H1 (cell line): Measurements from ENCODE around the gene PTGES2. TPM values are rescaled to one million over a fixed set of nuclear protein-coding genes. Genes with fewer than 3 reads are reported as not detected.

ENCODE experiments used
- CTCF ChIA-PET: fragments of 300-600 bp; sonication (Branson Sonifier 250); formaldehyde crosslinking; loops from one replicate; lab custom pipeline; 2021; ENCODE audit not compliant: partially characterized antibody; lab: Charles Lee
- POLR2A ChIA-PET: fragments of 300-600 bp; sonication (Branson Sonifier 250); formaldehyde crosslinking; loops from one replicate; lab custom pipeline; 2021; ENCODE audit warnings: inconsistent platforms; ENCODE audit not compliant: partially characterized antibody; lab: Charles Lee
- DNase-seq, 2 experiments: peaks; one replicate each; pipeline versions ENCODE4 v3.0.0 to v3.0.0-alpha.2; 2010 to 2022; ENCODE audit warnings: low spot score in 2 of 2, low read depth in 1 of 2, mixed read lengths in 1 of 2
- FAIRE-seq: peaks from 2 replicates; lab custom pipeline; 2011; peaks lifted over from hg19 to GRCh38; lab: Jason Lieb, UNC
- H2AFZ ChIP-seq: 2 replicates; pipeline ENCODE4 v1.8.1; 2012; ENCODE audit warnings: low read length, inconsistent platforms
- H2AK5ac ChIP-seq: 2 replicates; pipeline ENCODE4 v1.6.1; 2013; ENCODE audit warnings: low read depth, low read length
- H2BK120ac ChIP-seq: replicated peaks from 2 replicates; pipeline ENCODE3; 2013; ENCODE audit warnings: low read depth, low read length, inconsistent platforms
- H2BK12ac ChIP-seq: 2 replicates; pipeline ENCODE4 v1.6.1; 2013; ENCODE audit warnings: low read depth, low read length
- H2BK15ac ChIP-seq: 2 replicates; pipeline ENCODE4 v1.6.1; 2013; ENCODE audit warnings: low read length
- H2BK20ac ChIP-seq: 2 replicates; pipeline ENCODE4 v1.6.1; 2013; ENCODE audit warnings: low read length
- H2BK5ac ChIP-seq: 2 replicates; pipeline ENCODE4 v1.6.1; 2013; ENCODE audit warnings: low read depth, low read length
- H3K14ac ChIP-seq: 2 replicates; pipeline ENCODE4 v1.6.1; 2013; ENCODE audit warnings: inconsistent platforms; ENCODE audit not compliant: insufficient read length
- H3K18ac ChIP-seq: 2 replicates; pipeline ENCODE4 v1.6.1; 2013; ENCODE audit warnings: low read length; ENCODE audit errors: extremely low read depth
- H3K23ac ChIP-seq: 2 replicates; pipeline ENCODE4 v1.6.1; 2013; ENCODE audit warnings: inconsistent platforms; ENCODE audit not compliant: insufficient read length
- H3K23me2 ChIP-seq: 2 replicates; pipeline ENCODE4 v1.6.1; 2013; ENCODE audit warnings: low read depth, low read length
- H3K27ac ChIP-seq: 2 replicates; pipeline ENCODE4 v1.6.1; 2011; ENCODE audit warnings: low read depth, low read length, inconsistent platforms
- H3K27me3 ChIP-seq, 4 experiments: replicated peaks in 1 of 4; 1 replicate in 1 of 4; 2 replicates in 3 of 4; pipeline versions ENCODE4 v1.6.1 to v1.8.1; 2011 to 2013; ENCODE audit warnings: low read length in 3 of 4, mild to moderate bottlenecking in 3 of 4, inconsistent platforms in 2 of 4, mixed read lengths in 2 of 4, moderate library complexity in 1 of 4; ENCODE audit not compliant: control insufficient read depth in 3 of 4, insufficient read depth in 3 of 4; ENCODE audit errors: extremely low read depth in 1 of 4
- H3K36me3 ChIP-seq, 4 experiments: 2 replicates each; pipeline versions ENCODE4 v1.6.1 to v1.8.1; 2011 to 2013; ENCODE audit warnings: mild to moderate bottlenecking in 4 of 4, low read length in 3 of 4, moderate library complexity in 2 of 4, control low read depth in 1 of 4, inconsistent platforms in 1 of 4; ENCODE audit not compliant: insufficient read depth in 4 of 4, control insufficient read depth in 2 of 4
- H3K4ac ChIP-seq: replicated peaks from 2 replicates; pipeline ENCODE3; 2013; ENCODE audit warnings: low read length, low read depth, mixed read lengths, inconsistent platforms; ENCODE audit not compliant: insufficient read length
- H3K4me1 ChIP-seq, 4 experiments: replicated peaks in 1 of 4; 1 replicate in 1 of 4; 2 replicates in 3 of 4; pipeline versions ENCODE4 v1.6.1 to v1.8.1; 2011 to 2013; ENCODE audit warnings: low read length in 3 of 4, inconsistent platforms in 2 of 4, mixed read lengths in 1 of 4; ENCODE audit not compliant: insufficient read depth in 4 of 4, control insufficient read depth in 3 of 4
- H3K4me2 ChIP-seq, 2 experiments: 2 replicates each; pipeline versions ENCODE4 v1.6.1 to v1.8.1; 2011 to 2013; ENCODE audit warnings: low read depth in 2 of 2, low read length in 2 of 2, control low read depth in 1 of 2, inconsistent platforms in 1 of 2, mild to moderate bottlenecking in 1 of 2; ENCODE audit not compliant: insufficient read depth in 1 of 2
- H3K4me3 ChIP-seq, 4 experiments: fragments of 200-600, 300-600 bp in 1 of 4; sonication (generic), shearing (Covaris generic), sonication (Bioruptor Twin) in 1 of 4; 2 replicates each; pipeline versions ENCODE4 v1.5.1 to v1.8.1; 2011 to 2016; ENCODE audit warnings: low read length in 4 of 4, low read depth in 3 of 4, control low read depth in 2 of 4, inconsistent platforms in 2 of 4, mild to moderate bottlenecking in 2 of 4, mixed read lengths in 1 of 4, moderate library complexity in 1 of 4; ENCODE audit not compliant: insufficient read depth in 2 of 4; ENCODE audit errors: extremely low read depth in 1 of 4
- H3K56ac ChIP-seq: replicated peaks from 2 replicates; pipeline ENCODE3; 2013; ENCODE audit warnings: low read depth, mild to moderate bottlenecking, mixed read lengths, low read length, inconsistent platforms; ENCODE audit not compliant: insufficient read length
- H3K79me1 ChIP-seq: 2 replicates; pipeline ENCODE4 v1.6.1; 2013; ENCODE audit warnings: low read depth, low read length, control low read depth
- H3K79me2 ChIP-seq, 2 experiments: 2 replicates each; pipeline versions ENCODE4 v1.6.1 to v1.8.1; 2012 to 2013; ENCODE audit warnings: low read length in 2 of 2, mild to moderate bottlenecking in 2 of 2, inconsistent platforms in 1 of 2; ENCODE audit not compliant: insufficient read depth in 2 of 2, control insufficient read depth in 1 of 2
- H3K9ac ChIP-seq, 4 experiments: replicated peaks in 1 of 4; 1 replicate in 1 of 4; 2 replicates in 3 of 4; pipeline versions ENCODE4 v1.6.1 to v1.8.1; 2011 to 2013; ENCODE audit warnings: low read depth in 3 of 4, low read length in 3 of 4, control low read depth in 2 of 4, mild to moderate bottlenecking in 2 of 4, moderate library complexity in 2 of 4, inconsistent platforms in 1 of 4; ENCODE audit errors: extremely low read depth in 1 of 4
- H3K9me3 ChIP-seq, 2 experiments: 2 replicates each; pipeline versions ENCODE4 v1.6.1 to v1.8.1; 2012 to 2013; ENCODE audit warnings: mild to moderate bottlenecking in 2 of 2, moderate library complexity in 2 of 2, control low read depth in 1 of 2, inconsistent platforms in 1 of 2, low read depth in 1 of 2, low read length in 1 of 2, mixed read lengths in 1 of 2; ENCODE audit not compliant: insufficient read depth in 2 of 2
- H4K20me1 ChIP-seq, 2 experiments: replicated peaks in 1 of 2; 2 replicates each; pipeline versions ENCODE3 to v1.8.1; 2011 to 2013; ENCODE audit warnings: inconsistent platforms in 2 of 2, low read length in 2 of 2, mild to moderate bottlenecking in 1 of 2; ENCODE audit not compliant: insufficient read depth in 2 of 2, control insufficient read depth in 1 of 2
- H4K5ac ChIP-seq: 2 replicates; pipeline ENCODE4 v1.6.1; 2013; ENCODE audit warnings: low read length, low read depth, mixed read lengths, inconsistent platforms; ENCODE audit not compliant: insufficient read length
- H4K8ac ChIP-seq: 2 replicates; pipeline ENCODE4 v1.8.0; 2013; ENCODE audit warnings: mild to moderate bottlenecking, moderate library complexity, low read length, inconsistent platforms; ENCODE audit not compliant: insufficient read depth; ENCODE audit errors: extremely low read depth
- H4K91ac ChIP-seq: replicated peaks from 2 replicates; pipeline ENCODE3; 2013; ENCODE audit warnings: low read length, mixed read lengths, inconsistent platforms; ENCODE audit not compliant: insufficient read length
- ASH2L ChIP-seq: fragments of 200-600, 300-600 bp; sonication (generic); IDR thresholded peaks from one replicate; pipeline ENCODE4 v1.7.1; 2017; ENCODE audit warnings: low read length
- GTF2F1 ChIP-seq: IDR thresholded peaks from 2 replicates; pipeline ENCODE4 v1.6.1; 2012; ENCODE audit warnings: low read depth, low read length, improper control_type of control experiment, borderline replicate concordance
- JUND ChIP-seq: IDR thresholded peaks from 2 replicates; pipeline ENCODE4 v1.6.1; 2011; ENCODE audit warnings: mild to moderate bottlenecking, improper control_type of control experiment, low read length
- KDM4A ChIP-seq: IDR thresholded peaks from one replicate; pipeline ENCODE4 v1.7.1; 2012; ENCODE audit warnings: low read depth, mild to moderate bottlenecking, moderate library complexity, low read length, inconsistent platforms; ENCODE audit not compliant: severe bottlenecking
- KDM5A ChIP-seq: fragments of 200-600 bp; IDR thresholded peaks from 2 replicates; pipeline ENCODE4 v1.7.1; 2012; ENCODE audit warnings: mild to moderate bottlenecking, low read length, inconsistent platforms, mixed read lengths
- RXRA ChIP-seq: IDR thresholded peaks from 2 replicates; pipeline ENCODE4 v1.6.1; 2011; ENCODE audit warnings: low read depth, mild to moderate bottlenecking, low read length, moderate library complexity; ENCODE audit not compliant: insufficient read depth
- SIRT6 ChIP-seq: IDR thresholded peaks from one replicate; pipeline ENCODE4 v1.7.1; 2012; ENCODE audit warnings: low read length, inconsistent platforms
- TAF7 ChIP-seq: optimal IDR thresholded peaks from 2 replicates; pipeline ENCODE3; 2011; ENCODE audit warnings: low read depth, mild to moderate bottlenecking, inconsistent platforms, low read length, moderate library complexity, borderline replicate concordance
- TBP ChIP-seq: IDR thresholded peaks from 2 replicates; pipeline ENCODE4 v1.6.1; 2011; ENCODE audit warnings: low read depth, low read length, improper control_type of control experiment
- WGBS, 2 experiments: shearing (Covaris generic) in 1 of 2; methylation state at CpG; one replicate each; pipeline versions ENCODE4 v1.1.6 to v1.1.7; 2013 to 2015; ENCODE audit warnings: low lambda C conversion rate in 2 of 2, mixed read lengths in 2 of 2, inconsistent platforms in 1 of 2, low coverage in 1 of 2, missing lambda C conversion rate in 1 of 2; ENCODE audit not compliant: insufficient replicate concordance in 2 of 2, insufficient coverage in 1 of 2, insufficient read length in 1 of 2; ENCODE audit errors: extremely low coverage in 1 of 2, missing lambda C conversion rate in 1 of 2; 5-methylcytosine and 5-hydroxymethylcytosine counted together
- polyA plus RNA-seq, 7 experiments: library from polyadenylated mRNA; depleted of rRNA in 3 of 7; stranded (reverse) in 5 of 7; unstranded in 2 of 7; fragments of >200 nt in 5 of 7; fragments of 200-250 nt in 2 of 7; gene quantifications; 1 replicate in 5 of 7; 2 replicates in 1 of 7; 4 replicates in 1 of 7; pipeline versions ENCODE4 v1.2.1 to v1.2.3, GENCODE V29; 2011 to 2013; ENCODE audit warnings: missing spikeins in 2 of 7, mixed read lengths in 2 of 7
- total RNA-seq: library from RNA; stranded (reverse); fragmentation: NEBNext Ultra II Directional; extraction: Animal tissue kit (Norgen Biotek cat#: 25700); gene quantifications from 2 replicates; pipeline ENCODE4 v1.2.1, GENCODE V29; 2021
- TF ChIP-seq, protein P1 (sequence below): IDR thresholded peaks from 2 replicates; pipeline ENCODE4 v1.6.1; 2012; ENCODE audit warnings: inconsistent platforms
- TF ChIP-seq, protein P2 (sequence below): IDR thresholded peaks from 2 replicates; pipeline ENCODE4 v1.6.1; 2011; ENCODE audit warnings: low read length, improper control_type of control experiment
- TF ChIP-seq, protein P3 (sequence below): IDR thresholded peaks from 2 replicates; pipeline ENCODE4 v1.6.1; 2011; ENCODE audit warnings: low read depth, mild to moderate bottlenecking, low read length; ENCODE audit not compliant: insufficient read depth

Gene PTGES2
- total and polyA plus RNA-seq, 2 of the 8 experiments (the other 6 are each of a cell fraction or from before 2014, with no cell fraction given), result 80.7 to 81.2 TPM

DNA sequence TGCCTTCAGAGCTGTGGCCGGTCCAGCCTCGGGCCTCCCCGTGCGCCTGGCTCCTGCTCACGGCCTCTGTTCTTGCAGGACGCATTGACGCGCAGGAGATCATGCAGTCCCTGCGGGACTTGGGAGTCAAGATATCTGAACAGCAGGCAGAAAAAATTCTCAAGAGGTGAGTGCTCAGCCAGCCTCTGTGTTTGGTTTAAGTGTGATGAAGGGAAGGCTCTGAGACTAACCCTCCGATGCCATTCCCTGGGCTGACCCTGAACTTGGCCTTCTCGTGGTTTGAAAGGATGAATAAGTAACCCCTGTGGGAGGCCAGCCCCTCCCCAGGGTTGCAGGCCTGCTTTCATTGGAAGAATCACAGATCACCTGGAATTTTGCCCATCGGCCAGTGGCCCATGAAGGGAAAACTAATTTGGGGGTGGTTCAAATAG, 26.3 kb downstream of the PTGES2 start:
- H3K56ac ChIP-seq, result no peak overlapping the region
- H2AK5ac ChIP-seq, result no peak overlapping the region
- H3K27ac ChIP-seq, result no peak overlapping the region
- peaks cover 9% of the 10 kb centered on the region for H3K23me2 ChIP-seq
- H3K4me3 ChIP-seq, result no peak overlapping the region
- ChIA-PET POLR2A (interaction anchor here (1.1 to 12.1 kb wide), 6 partner anchors 8 to 173 kb away, joined by 3 to 119 read pairs (median 11); partner anchors contain the start of gene SLC25A25), CTCF (interaction anchor here (0.9 to 10.5 kb wide), 7 partner anchors 10 to 159 kb away, joined by 3 to 114 read pairs (median 9); no protein-coding TSS in a partner anchor)
- H3K4me1 ChIP-seq, result peaks cover 11 to 28% (median 22%) of the 10 kb centered on the region in 4 experiments
- no peaks in the 10 kb centered on the region for H3K9me3 ChIP-seq
- H4K91ac ChIP-seq, result no peak overlapping the region
- FAIRE-seq (no peak), DNase-seq (no peak)
- H3K79me2 ChIP-seq, result peaks cover 0 to 23% of the 10 kb centered on the region in 2 experiments; a peak in 2 of 4 replicates
- H2BK12ac ChIP-seq, result no peak overlapping the region
- no peak overlapping the region for H3K9ac ChIP-seq
- 95% methylated on average over 12 of the region's 12 CpGs; no CpG with 5 or more reads in 1 of the 2 experiments for WGBS, 2 experiments
- H2AFZ ChIP-seq, result no peak overlapping the region
- peaks cover 9 to 33% of the 10 kb centered on the region in 2 experiments for H4K20me1 ChIP-seq
- no peak overlapping the region for H3K18ac ChIP-seq
- H2BK20ac ChIP-seq, result no peak overlapping the region
- no peaks in the 10 kb centered on the region for H3K27me3 ChIP-seq
- H3K4me2 ChIP-seq, result no peak overlapping the region; a peak in 1 of 4 replicates
- H3K79me1 ChIP-seq, result peaks cover 19% of the 10 kb centered on the region
- no peak overlapping the region for H2BK5ac ChIP-seq
- H3K36me3 ChIP-seq, result peaks cover 17 to 40% (median 24%) of the 10 kb centered on the region in 4 experiments
- no peak overlapping the region for H2BK15ac ChIP-seq
- H4K8ac ChIP-seq, result no peak overlapping the region
- no peak overlapping the region for H3K4ac ChIP-seq
- H3K23ac ChIP-seq, result no peak overlapping the region
- H2BK120ac ChIP-seq, result no peak overlapping the region
- no peak overlapping the region for H3K14ac ChIP-seq
- no peak overlapping the region for H4K5ac ChIP-seq
- TF ChIP-seq TBP, result no peak
- TF ChIP-seq TAF7, result no peak
- no peak for TF ChIP-seq RXRA
- no peak for TF ChIP-seq GTF2F1
- TF ChIP-seq ASH2L, result no peak
- TF ChIP-seq KDM5A, result no peak
- TF ChIP-seq JUND, result no peak
- TF ChIP-seq KDM4A, result no peak
- TF ChIP-seq, protein P1, sequence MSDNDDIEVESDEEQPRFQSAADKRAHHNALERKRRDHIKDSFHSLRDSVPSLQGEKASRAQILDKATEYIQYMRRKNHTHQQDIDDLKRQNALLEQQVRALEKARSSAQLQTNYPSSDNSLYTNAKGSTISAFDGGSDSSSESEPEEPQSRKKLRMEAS, result no peak
- TF ChIP-seq, protein P2, sequence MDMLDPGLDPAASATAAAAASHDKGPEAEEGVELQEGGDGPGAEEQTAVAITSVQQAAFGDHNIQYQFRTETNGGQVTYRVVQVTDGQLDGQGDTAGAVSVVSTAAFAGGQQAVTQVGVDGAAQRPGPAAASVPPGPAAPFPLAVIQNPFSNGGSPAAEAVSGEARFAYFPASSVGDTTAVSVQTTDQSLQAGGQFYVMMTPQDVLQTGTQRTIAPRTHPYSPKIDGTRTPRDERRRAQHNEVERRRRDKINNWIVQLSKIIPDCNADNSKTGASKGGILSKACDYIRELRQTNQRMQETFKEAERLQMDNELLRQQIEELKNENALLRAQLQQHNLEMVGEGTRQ, result no peak
- TF ChIP-seq, protein P3, sequence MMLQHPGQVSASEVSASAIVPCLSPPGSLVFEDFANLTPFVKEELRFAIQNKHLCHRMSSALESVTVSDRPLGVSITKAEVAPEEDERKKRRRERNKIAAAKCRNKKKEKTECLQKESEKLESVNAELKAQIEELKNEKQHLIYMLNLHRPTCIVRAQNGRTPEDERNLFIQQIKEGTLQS, result no peak
- no peak for TF ChIP-seq SIRT6
